ENCODE data around the gene ZNF597.

Gene ZNF597

GRCh38 chr16:3482659-3483241, 39.4 kb upstream of the ZNF597 start:
- Histone ChIP-seq H3K36me3 (ENCODE audit: control insufficient read depth, low read length) (peaks cover 57% of the 10 kb centered on the region), H4K20me1 (ENCODE audit: control insufficient read depth, insufficient read depth, low read depth, low read length) (no peaks in the 10 kb centered on the region), H3K27ac (ENCODE audit: low read depth, low read length) (no peak overlapping the region), H3K27me3 (ENCODE audit: control insufficient read depth, low read length) (no peaks in the 10 kb centered on the region), H3K79me2 (ENCODE audit: control insufficient read depth, low read length) (peaks cover 5% of the 10 kb centered on the region; the same call in 1 of the 2 replicates), H3K4me1 (ENCODE audit: control insufficient read depth, low read length) (no peaks in the 10 kb centered on the region), H3K9me3 (ENCODE audit: control insufficient read depth, insufficient read depth, low read length) (no peaks in the 10 kb centered on the region), H3K4me2 (ENCODE audit: low read length) (no peak overlapping the region), H3K4me3 (ENCODE audit: low read length) (no peak overlapping the region), H3K9me2 (replicated peaks; ENCODE audit: control insufficient read depth, low read length) (no peaks in the 10 kb centered on the region), H3F3A (ENCODE audit: control insufficient read depth, insufficient read depth) (no peaks in the 10 kb centered on the region)
- TF ChIP-seq EZH2phosphoT487 (IDR thresholded peaks at IDR 0.05; ENCODE audit: borderline replicate concordance, low read length): no peak
- no peak for TF ChIP-seq CTCF (IDR thresholded peaks at IDR 0.05; ENCODE audit: low read depth, low read length, poor library complexity, severe bottlenecking)

- H3K36me3 ChIP-seq (ENCODE audit: control insufficient read depth, low read length): peaks cover 57% of the 10 kb centered on the region
- H3K9me3 ChIP-seq (ENCODE audit: control insufficient read depth, insufficient read depth, low read length): no peaks in the 10 kb centered on the region
- no peaks in the 10 kb centered on the region for H3K4me1 ChIP-seq (ENCODE audit: control insufficient read depth, low read length)
- H3K4me3 ChIP-seq (ENCODE audit: low read length): no peak overlapping the region
- H4K20me1 ChIP-seq (ENCODE audit: control insufficient read depth, insufficient read depth, low read depth, low read length): no peaks in the 10 kb centered on the region
- H3K79me2 ChIP-seq (ENCODE audit: control insufficient read depth, low read length): peaks cover 8% of the 10 kb centered on the region; the same call in 1 of the 2 replicates
- H3F3A ChIP-seq (ENCODE audit: control insufficient read depth, insufficient read depth): no peaks in the 10 kb centered on the region
- TF ChIP-seq EZH2phosphoT487 (IDR thresholded peaks at IDR 0.05; ENCODE audit: borderline replicate concordance, low read length) (no peak), CTCF (IDR thresholded peaks at IDR 0.05; ENCODE audit: low read depth, low read length, poor library complexity, severe bottlenecking) (no peak)
- no peak overlapping the region for H3K27ac ChIP-seq (ENCODE audit: low read depth, low read length)
- no peaks in the 10 kb centered on the region for H3K9me2 ChIP-seq (replicated peaks; ENCODE audit: control insufficient read depth, low read length)
- no peaks in the 10 kb centered on the region for H3K27me3 ChIP-seq (ENCODE audit: control insufficient read depth, low read length)
- no peak overlapping the region for H3K4me2 ChIP-seq (ENCODE audit: low read length)
These were observed 38.7 kb upstream of the ZNF597 start for GRCh38 chr16:3481696-3482658.

- TF ChIP-seq CTCF (IDR thresholded peaks at IDR 0.05; ENCODE audit: low read depth, low read length, poor library complexity, severe bottlenecking): no peak
- TF ChIP-seq EZH2phosphoT487 (IDR thresholded peaks at IDR 0.05; ENCODE audit: borderline replicate concordance, low read length): no peak
- H4K20me1 ChIP-seq (ENCODE audit: control insufficient read depth, insufficient read depth, low read depth, low read length): no peaks in the 10 kb centered on the region
- no peaks in the 10 kb centered on the region for H3K9me2 ChIP-seq (replicated peaks; ENCODE audit: control insufficient read depth, low read length)
- H3K4me1 ChIP-seq (ENCODE audit: control insufficient read depth, low read length): no peaks in the 10 kb centered on the region
- no peak overlapping the region for H3K4me3 ChIP-seq (ENCODE audit: low read length)
- H3K27ac ChIP-seq (ENCODE audit: low read depth, low read length): no peak overlapping the region
- peaks cover 12% of the 10 kb centered on the region for H3K79me2 ChIP-seq (ENCODE audit: control insufficient read depth, low read length)
- H3K9me3 ChIP-seq (ENCODE audit: control insufficient read depth, insufficient read depth, low read length): no peaks in the 10 kb centered on the region
- peaks cover 52% of the 10 kb centered on the region for H3K36me3 ChIP-seq (ENCODE audit: control insufficient read depth, low read length)
- no peak overlapping the region for H3K4me2 ChIP-seq (ENCODE audit: low read length)
- no peaks in the 10 kb centered on the region for H3K27me3 ChIP-seq (ENCODE audit: control insufficient read depth, low read length)
- no peaks in the 10 kb centered on the region for H3F3A ChIP-seq (ENCODE audit: control insufficient read depth, insufficient read depth)
These were observed 37.8 kb upstream of the ZNF597 start for GRCh38 chr16:3480901-3481695.
